Forelimb muscle (tissue), 1 donor: ENCODE measurements around the gene KDM4B. TPM values are rescaled to one million over a fixed set of nuclear protein-coding genes. Genes with fewer than 3 reads are reported as not detected.
"Not testable (repeated sequence)": the region's sequence is repeated elsewhere in the genome, so short reads cannot be mapped to it uniquely, and the experiment has no call there.

Experiments used
- DNase-seq: peaks from one replicate; pipeline ENCODE4 v3.0.0-alpha.2; 2013; ENCODE audit warnings: low read depth
- polyA plus RNA-seq: library from polyadenylated mRNA; unstranded; fragments of 120-200 nt; gene quantifications from one replicate; pipeline ENCODE4 v1.2.1, GENCODE V29; 2013; ENCODE audit not compliant: insufficient read length

KDM4B gene
- polyA plus RNA-seq, 1 donor, result 19.8 TPM

GRCh38 chr19:5165697-5166019 lies 196.7 kb downstream of the KDM4B start:
- no peak for DNase-seq

GRCh38 chr19:5166262-5166661 lies 197.3 kb downstream of the KDM4B start:
- DNase-seq, result no peak

- no peak for DNase-seq
Measured at GRCh38 chr19:5170329-5170745, 201.4 kb downstream of the KDM4B start.

GRCh38 chr19:5171711-5172110 lies 202.8 kb downstream of the KDM4B start:
- no peak for DNase-seq

GRCh38 chr19:5172859-5173630 lies 204.1 kb downstream of the KDM4B start:
- no peak for DNase-seq

- no peak for DNase-seq
Measured at GRCh38 chr19:5173993-5174392, 205.1 kb downstream of the KDM4B start.

GRCh38 chr19:5177745-5178450 lies 209.0 kb downstream of the KDM4B start:
- no peak for DNase-seq

GRCh38 chr19:5178841-5179240 lies 209.9 kb downstream of the KDM4B start:
- DNase-seq, result no peak

- no peak for DNase-seq
Measured at GRCh38 chr19:5179256-5179655, 210.3 kb downstream of the KDM4B start.

- no peak for DNase-seq
Measured at GRCh38 chr19:5181329-5181728, 212.4 kb downstream of the KDM4B start.

- no peak for DNase-seq
Measured at GRCh38 chr19:5182751-5183150, 213.8 kb downstream of the KDM4B start.

- DNase-seq, result no peak
Measured at GRCh38 chr19:5183616-5184015, 214.7 kb downstream of the KDM4B start.

GRCh38 chr19:5184930-5185329 lies 216.0 kb downstream of the KDM4B start:
- no peak for DNase-seq

- DNase-seq, result no peak
Measured at GRCh38 chr19:5186293-5187050, 217.6 kb downstream of the KDM4B start.

GRCh38 chr19:5188548-5189317 lies 219.8 kb downstream of the KDM4B start:
- DNase-seq, result no peak

GRCh38 chr19:5189318-5189607 lies 220.3 kb downstream of the KDM4B start:
- no peak for DNase-seq

GRCh38 chr19:5191091-5191490 lies 222.2 kb downstream of the KDM4B start:
- DNase-seq, result no peak

GRCh38 chr19:5192568-5192967 lies 223.7 kb downstream of the KDM4B start:
- DNase-seq, result no peak

GRCh38 chr19:5193192-5193591 lies 224.3 kb downstream of the KDM4B start:
- no peak for DNase-seq

- DNase-seq, result no peak
Measured at GRCh38 chr19:5194641-5195040, 225.7 kb downstream of the KDM4B start.

- not testable (repeated sequence) for DNase-seq
Measured at GRCh38 chr19:5195587-5195986, 226.7 kb downstream of the KDM4B start.

- no peak for DNase-seq
Measured at GRCh38 chr19:5196832-5197231, 227.9 kb downstream of the KDM4B start.
